Stomach (tissue), 4 donors: ENCODE data around the gene STX12.

Experiments used
- CTCF ChIP-seq, 7 experiments: fragments of 450-650 bp in 4 of 7; fragments of 200-600 bp in 3 of 7; sonication (generic) in 3 of 7; IDR thresholded peaks; one replicate each; pipeline ENCODE4 v1.5.1; 2016 to 2019; ENCODE audit warnings: antibody characterized with exemption in 7 of 7, control low read depth in 2 of 7, mild to moderate bottlenecking in 1 of 7
- EP300 ChIP-seq: sonication (generic); formaldehyde crosslinking; IDR thresholded peaks from one replicate; pipeline ENCODE4 v1.6.1; 2017; ENCODE audit warnings: antibody characterized with exemption
- POLR2A ChIP-seq, 4 donors: fragments of 450-650 bp; IDR thresholded peaks; one replicate each; pipeline ENCODE4 v1.6.1; 2016; ENCODE audit warnings: antibody characterized with exemption in 4 of 4, control low read depth in 2 of 4, mild to moderate bottlenecking in 1 of 4, moderate library complexity in 1 of 4

GRCh38 chr1:27824411-27824810, 51.4 kb downstream of the STX12 start:
- TF ChIP-seq CTCF (IDR thresholded peaks at IDR 0.05) = no peak
- no peak for TF ChIP-seq POLR2A (IDR thresholded peaks at IDR 0.05)
- no peak for TF ChIP-seq EP300
